ENCODE measurements around the gene CC2D1A.

CC2D1A gene

GRCh38 chr19:13885826-13886365 is 20.1 kb upstream of the CC2D1A start:
- Histone ChIP-seq H3K4me2 (ENCODE audit: low read depth, low read length) (peak overlapping the region; percentile 88; the same call in 1 of the 2 replicates), H3K4me3 (ENCODE audit: low read length) (peak overlapping the region; percentile 58; the same call in 1 of the 2 replicates), H3K9ac (ENCODE audit: low read length) (peak overlapping the region; percentile 60; the same call in 1 of the 2 replicates), H4K20me1 (ENCODE audit: insufficient read depth, low read length) (no peaks in the 10 kb centered on the region), H2AFZ (ENCODE audit: low read length) (peak overlapping the region; percentile 89), H3K27me3 (replicated peaks; ENCODE audit: insufficient read depth, low read length) (no peaks in the 10 kb centered on the region), H3K9me3 (replicated peaks; ENCODE audit: insufficient read depth, low read length) (no peaks in the 10 kb centered on the region), H3F3A (ENCODE audit: insufficient read depth, low read length) (no peaks in the 10 kb centered on the region), H3K4me1 (ENCODE audit: low read length) (peaks cover 27% of the 10 kb centered on the region), H3K27ac (ENCODE audit: low read length) (no peak overlapping the region; the same call in 1 of the 2 replicates), H3K9me2 (replicated peaks; ENCODE audit: insufficient read depth, low read length) (no peaks in the 10 kb centered on the region), H3K36me3 (replicated peaks; ENCODE audit: insufficient read depth, low read length) (no peaks in the 10 kb centered on the region), H3K79me2 (ENCODE audit: low read length) (no peaks in the 10 kb centered on the region)
- DNase-seq: no peak
- no peak for TF ChIP-seq EZH2 (optimal IDR thresholded peaks at IDR 0.05; ENCODE audit: low read depth, low read length)
- TF ChIP-seq EZH2phosphoT487 (IDR thresholded peaks at IDR 0.05; ENCODE audit: low read length): no peak
- TF ChIP-seq CTCF (IDR thresholded peaks at IDR 0.05; ENCODE audit: low read length): no peak

- Histone ChIP-seq H3F3A (ENCODE audit: insufficient read depth, low read length) (no peaks in the 10 kb centered on the region), H3K9ac (ENCODE audit: low read length) (no peak overlapping the region), H3K79me2 (ENCODE audit: low read length) (no peaks in the 10 kb centered on the region)
Measured at GRCh38 chr19:13887018-13887436, 19.0 kb upstream of the CC2D1A start.

GRCh38 chr19:13887517-13887916 is 18.5 kb upstream of the CC2D1A start:
- Histone ChIP-seq H3K9ac (ENCODE audit: low read length) (no peak overlapping the region), H3K4me3 (ENCODE audit: low read length) (no peak overlapping the region), H3K27me3 (replicated peaks; ENCODE audit: insufficient read depth, low read length) (no peaks in the 10 kb centered on the region), H3K27ac (ENCODE audit: low read length) (no peak overlapping the region), H3K4me2 (ENCODE audit: low read depth, low read length) (no peak overlapping the region), H3K36me3 (replicated peaks; ENCODE audit: insufficient read depth, low read length) (no peaks in the 10 kb centered on the region), H3K9me2 (replicated peaks; ENCODE audit: insufficient read depth, low read length) (no peaks in the 10 kb centered on the region), H3K79me2 (ENCODE audit: low read length) (no peaks in the 10 kb centered on the region), H2AFZ (ENCODE audit: low read length) (no peak overlapping the region), H3F3A (ENCODE audit: insufficient read depth, low read length) (no peaks in the 10 kb centered on the region), H3K4me1 (ENCODE audit: low read length) (peaks cover 17% of the 10 kb centered on the region), H4K20me1 (ENCODE audit: insufficient read depth, low read length) (no peaks in the 10 kb centered on the region), H3K9me3 (replicated peaks; ENCODE audit: insufficient read depth, low read length) (no peaks in the 10 kb centered on the region)
- no peak for DNase-seq
- TF ChIP-seq EZH2 (optimal IDR thresholded peaks at IDR 0.05; ENCODE audit: low read depth, low read length) (no peak), EZH2phosphoT487 (IDR thresholded peaks at IDR 0.05; ENCODE audit: low read length) (no peak), CTCF (IDR thresholded peaks at IDR 0.05; ENCODE audit: low read length) (no peak)

More at GRCh38 chr19:13887018-13887436, 19.0 kb upstream of the CC2D1A start:
- Histone ChIP-seq H4K20me1 (ENCODE audit: insufficient read depth, low read length) (no peaks in the 10 kb centered on the region), H3K9me3 (replicated peaks; ENCODE audit: insufficient read depth, low read length) (no peaks in the 10 kb centered on the region), H2AFZ (ENCODE audit: low read length) (no peak overlapping the region), H3K9me2 (replicated peaks; ENCODE audit: insufficient read depth, low read length) (no peaks in the 10 kb centered on the region), H3K36me3 (replicated peaks; ENCODE audit: insufficient read depth, low read length) (no peaks in the 10 kb centered on the region), H3K4me2 (ENCODE audit: low read depth, low read length) (no peak overlapping the region), H3K27ac (ENCODE audit: low read length) (no peak overlapping the region), H3K4me1 (ENCODE audit: low read length) (peaks cover 17% of the 10 kb centered on the region), H3K4me3 (ENCODE audit: low read length) (no peak overlapping the region), H3K27me3 (replicated peaks; ENCODE audit: insufficient read depth, low read length) (no peaks in the 10 kb centered on the region)
- TF ChIP-seq EZH2phosphoT487 (IDR thresholded peaks at IDR 0.05; ENCODE audit: low read length): no peak
- TF ChIP-seq EZH2 (optimal IDR thresholded peaks at IDR 0.05; ENCODE audit: low read depth, low read length): no peak
- TF ChIP-seq CTCF (IDR thresholded peaks at IDR 0.05; ENCODE audit: low read length): no peak
- no peak for DNase-seq

Measured in MM.1S (cell line).